8988T (cell line): ENCODE data around the gene MEIS2.
A peak's percentile ranks its signal among the peaks of the same experiment; 100 is the strongest.

Experiments
- DNase-seq: peaks from one replicate; pipeline ENCODE4 v3.0.0; 2011

MEIS2 gene

DNA sequence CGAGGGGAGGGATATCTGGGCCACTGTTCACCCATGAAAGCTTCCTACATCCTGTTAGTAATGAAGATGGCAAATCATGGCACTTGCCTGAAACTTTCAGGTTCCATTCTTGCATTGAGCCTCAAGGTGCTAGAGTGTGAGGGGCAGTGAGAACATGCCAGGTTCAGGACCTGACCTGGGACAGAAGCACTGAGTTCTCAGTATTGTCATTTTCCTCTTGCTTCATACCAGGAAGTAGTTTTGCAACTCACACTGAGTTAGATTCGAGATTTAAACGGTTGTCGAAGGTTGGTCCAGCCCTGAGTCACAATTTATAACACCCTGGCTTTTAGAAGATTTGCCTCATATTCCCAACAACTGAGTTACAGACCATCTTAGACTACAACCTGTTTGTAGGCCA lies 11.8 kb upstream of the MEIS2 start:
- no peak for DNase-seq

DNA sequence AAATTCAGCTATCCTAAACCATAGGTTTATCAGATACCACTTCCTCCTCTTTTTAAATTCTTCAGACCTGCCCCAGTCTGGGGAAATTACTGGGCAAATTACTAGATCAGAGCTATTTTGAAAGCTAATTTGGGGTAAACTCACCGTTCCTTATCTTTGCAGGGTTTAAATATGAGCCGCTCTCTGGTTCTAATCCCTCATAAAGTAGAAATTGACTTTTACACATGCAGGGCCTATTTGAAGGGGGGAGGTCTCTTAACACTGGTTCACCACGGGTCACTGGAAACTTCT lies 11.0 kb upstream of the MEIS2 start:
- no peak for DNase-seq

DNA sequence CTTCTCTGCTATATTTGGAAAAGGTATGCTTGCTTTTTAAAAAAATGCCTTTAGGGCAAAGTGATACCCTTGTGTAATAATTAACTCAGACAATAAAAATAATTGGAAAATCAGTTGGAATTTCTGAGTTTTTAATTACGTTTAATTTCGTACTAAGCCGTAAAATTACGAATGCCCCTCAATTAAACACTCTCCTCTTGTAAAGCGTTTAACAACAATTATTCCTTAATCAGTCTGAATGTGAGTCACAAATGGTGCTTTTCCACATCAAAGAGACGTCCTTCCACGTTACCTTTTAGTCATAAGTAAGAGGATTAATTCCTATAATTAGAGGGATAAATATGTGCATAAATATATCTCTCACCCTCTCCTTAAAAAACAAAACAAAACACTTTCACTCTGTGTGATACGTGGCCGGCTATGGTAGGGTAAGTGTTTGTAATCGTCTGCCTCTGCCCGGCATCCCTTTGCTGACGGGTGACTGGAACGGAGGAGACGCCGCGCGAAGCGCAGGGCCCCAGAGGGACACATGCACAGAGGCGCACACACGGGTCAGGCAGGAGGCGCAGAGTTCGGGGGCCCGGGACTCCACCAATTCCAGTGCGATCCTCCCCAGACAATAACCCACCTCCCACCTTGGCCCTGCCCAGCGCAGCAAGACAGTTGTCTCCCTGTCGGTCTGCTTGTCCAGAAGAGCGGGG lies 9.7 kb upstream of the MEIS2 start:
- DNase-seq, result no peak

DNA sequence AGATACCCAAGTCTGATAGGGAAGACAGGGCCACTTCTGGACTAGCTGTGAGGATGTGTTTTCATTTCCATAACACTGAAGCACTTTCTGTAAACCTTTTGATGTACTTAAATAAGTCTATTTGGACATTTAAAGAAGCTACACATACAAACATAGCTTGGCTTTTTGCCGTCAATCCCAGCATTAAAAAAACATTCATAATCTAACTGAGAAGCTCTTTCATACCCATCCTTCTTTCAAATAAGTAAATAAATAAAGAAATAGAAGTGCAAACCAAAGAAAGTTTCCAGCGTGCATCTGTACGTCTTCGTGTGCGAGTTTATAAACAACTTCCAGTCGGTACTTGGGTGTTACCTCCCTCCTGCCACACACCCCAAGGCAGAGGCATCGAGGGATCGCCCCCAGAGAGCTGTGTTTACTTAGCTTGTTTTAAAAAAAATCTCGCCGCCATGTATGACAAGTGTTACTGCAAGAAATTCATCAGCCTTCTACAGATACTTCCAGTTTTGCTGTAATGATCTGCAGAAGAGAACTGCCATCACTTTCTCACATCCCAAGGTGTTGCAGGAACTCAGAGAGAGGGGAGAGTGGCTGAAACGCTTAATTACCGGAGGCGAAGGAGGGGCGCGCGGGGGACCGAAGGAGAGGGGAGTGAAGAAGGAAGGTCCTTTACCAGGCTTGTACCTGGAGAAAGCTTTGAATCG lies 9.0 kb upstream of the MEIS2 start:
- no peak for DNase-seq

DNA sequence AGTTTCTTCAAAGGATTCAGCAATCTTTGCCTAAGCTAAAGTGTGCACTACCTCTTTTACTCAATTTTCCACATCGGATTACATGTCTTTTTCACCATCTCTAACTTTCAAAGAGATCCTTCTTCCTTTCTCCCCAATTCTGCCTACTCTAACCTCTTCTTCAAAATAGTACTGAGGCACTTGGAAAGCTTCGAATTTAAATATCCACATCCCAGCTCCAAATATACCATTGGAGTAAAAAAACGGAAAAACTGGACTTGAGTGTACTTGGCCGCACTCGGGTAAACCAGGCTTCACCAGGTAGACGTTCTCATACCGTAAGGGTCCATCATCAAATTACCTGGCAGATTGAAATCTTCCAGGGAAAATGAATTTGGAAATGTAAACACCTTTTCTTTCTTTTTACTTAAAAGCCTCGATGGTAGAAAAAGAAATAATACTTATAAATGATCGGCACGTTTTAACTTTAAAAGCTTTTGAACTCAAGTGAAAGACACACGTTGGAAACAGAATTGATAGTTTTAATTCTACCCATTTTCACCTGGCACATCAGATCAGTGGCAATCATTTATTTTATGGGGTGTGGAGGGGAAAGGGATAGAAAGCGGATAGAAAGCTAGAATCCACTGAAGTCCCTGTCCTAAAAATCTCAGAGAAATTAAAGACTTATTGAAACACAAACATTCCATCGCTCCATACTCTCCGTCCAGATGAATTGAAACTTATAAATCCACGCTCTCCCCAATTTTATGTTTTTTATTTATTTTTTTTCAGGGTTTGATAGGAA lies 8.2 kb upstream of the MEIS2 start:
- no peak for DNase-seq

DNA sequence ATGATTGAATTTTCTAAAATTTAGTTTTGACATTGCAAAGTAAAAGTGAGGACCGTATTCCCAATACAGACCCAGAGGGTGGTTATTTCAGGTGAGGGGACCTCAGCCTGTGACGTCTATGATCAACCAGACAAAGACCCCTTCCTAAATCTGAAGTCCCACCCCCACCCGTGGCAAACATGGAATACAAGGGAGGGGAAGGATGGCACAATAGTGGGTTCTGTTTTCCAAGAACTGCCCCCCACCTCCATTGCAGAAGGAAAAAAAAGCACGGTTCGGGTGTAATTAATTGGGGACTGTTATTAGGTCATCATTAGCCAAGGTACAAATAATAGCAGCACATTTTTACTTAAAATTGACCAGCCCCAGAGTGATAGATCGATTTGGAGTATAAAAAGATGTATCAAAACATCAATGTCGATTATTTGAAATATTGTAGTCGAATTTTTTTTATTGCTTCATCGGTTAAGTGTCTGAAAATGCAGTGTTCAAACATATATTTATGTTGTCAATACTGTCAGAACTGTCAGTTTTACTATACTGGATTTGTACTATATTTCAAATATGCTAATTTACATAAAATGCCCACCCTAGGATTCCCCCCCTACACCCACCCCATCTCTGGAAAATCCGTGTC lies 7.5 kb upstream of the MEIS2 start:
- no peak for DNase-seq

DNA sequence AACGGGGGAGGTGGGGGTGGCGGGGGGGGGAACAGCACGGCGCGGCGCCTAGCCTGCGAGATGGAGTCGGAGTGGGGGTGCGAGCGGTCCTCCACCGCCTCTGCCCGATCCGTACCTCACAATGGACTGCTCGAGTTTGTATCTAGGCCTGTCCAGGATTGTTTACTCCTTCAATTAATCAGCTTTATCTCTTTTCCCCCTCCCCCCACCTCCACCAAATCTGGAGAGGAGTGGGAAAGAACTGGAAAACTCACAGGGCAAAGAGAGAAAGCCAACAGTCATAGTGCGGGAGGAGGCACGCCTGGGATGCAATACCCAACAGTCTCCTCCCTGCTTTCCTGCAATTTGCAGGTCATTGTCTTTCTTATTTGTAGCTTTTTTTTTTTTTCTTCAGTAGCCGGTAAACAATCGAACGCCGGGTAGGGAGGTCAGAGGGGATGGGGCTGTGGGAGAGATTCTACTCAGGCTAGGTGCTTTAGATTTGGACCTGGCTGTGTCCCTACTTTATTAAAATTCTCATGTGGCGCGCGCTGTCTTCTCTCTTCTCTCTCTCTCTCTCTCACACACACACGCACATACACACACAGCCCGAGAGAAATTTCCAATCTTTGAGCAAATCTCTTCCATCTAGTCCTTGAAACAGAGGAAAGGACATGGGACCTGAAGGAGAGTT lies 6.9 kb upstream of the MEIS2 start:
- no peak for DNase-seq

DNA sequence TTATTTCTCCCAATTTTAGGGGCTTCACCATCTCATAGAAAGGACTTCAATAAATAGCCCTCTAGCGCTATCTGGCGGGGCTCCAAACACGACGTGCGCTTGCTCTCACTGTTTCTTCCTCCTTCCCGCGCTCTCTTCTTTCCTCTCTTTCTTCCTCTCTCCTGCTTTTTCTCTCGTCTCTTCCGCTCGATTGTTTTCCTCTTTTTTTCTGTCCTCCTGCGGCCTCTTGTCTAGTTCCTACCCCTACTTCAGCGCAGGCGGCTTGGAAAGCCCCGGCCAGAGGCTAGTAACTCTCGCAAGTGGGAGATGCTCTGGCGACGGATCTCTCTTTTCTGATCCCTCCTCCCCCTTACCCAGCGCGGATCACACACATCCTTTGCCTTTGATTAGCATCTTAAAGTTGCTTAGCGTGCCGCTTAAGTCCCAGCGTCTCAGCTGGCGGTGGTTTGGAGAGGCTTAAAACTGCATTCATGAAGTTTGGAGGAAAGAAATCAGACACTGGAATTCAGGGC lies 6.2 kb upstream of the MEIS2 start:
- DNase-seq, result no peak

DNA sequence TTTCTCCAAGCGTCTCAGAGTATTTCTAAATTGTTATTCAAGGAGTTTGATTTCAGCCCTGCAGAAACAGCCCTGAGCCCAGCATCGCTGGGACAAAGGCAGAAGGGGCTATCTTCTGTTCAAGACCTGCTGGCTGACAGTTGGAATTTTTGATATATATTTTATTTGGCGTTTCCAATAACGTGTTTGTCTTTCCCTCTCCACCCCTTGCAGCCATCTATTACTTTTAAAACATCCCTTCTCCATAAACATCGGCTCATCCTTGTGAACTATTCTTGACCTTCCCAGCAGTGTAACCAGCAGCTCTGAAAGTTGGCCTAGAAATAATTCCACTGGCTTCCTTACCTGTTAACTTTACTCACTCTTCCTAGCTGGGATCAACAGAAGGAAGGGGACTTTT lies 5.5 kb upstream of the MEIS2 start:
- DNase-seq, result no peak

DNA sequence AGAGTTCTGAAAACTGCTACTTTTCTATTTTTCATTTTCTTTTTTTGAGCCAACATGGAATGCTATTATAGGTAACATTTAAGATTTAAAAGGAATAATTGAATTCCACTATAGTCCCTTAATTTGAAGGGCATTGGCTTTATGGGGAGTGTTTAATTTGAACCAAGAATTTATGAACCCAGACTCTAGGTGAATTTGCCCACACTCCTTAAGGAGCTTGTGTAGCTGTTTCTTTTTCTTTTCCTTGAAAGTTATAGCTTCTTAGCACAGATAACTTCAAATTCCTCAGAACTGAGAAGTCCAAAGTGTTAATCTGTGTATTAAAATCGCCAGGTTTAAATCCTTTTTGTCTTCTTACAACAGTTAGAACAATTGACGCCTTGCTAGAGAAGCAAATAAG lies 4.7 kb upstream of the MEIS2 start:
- DNase-seq, result no peak

DNA sequence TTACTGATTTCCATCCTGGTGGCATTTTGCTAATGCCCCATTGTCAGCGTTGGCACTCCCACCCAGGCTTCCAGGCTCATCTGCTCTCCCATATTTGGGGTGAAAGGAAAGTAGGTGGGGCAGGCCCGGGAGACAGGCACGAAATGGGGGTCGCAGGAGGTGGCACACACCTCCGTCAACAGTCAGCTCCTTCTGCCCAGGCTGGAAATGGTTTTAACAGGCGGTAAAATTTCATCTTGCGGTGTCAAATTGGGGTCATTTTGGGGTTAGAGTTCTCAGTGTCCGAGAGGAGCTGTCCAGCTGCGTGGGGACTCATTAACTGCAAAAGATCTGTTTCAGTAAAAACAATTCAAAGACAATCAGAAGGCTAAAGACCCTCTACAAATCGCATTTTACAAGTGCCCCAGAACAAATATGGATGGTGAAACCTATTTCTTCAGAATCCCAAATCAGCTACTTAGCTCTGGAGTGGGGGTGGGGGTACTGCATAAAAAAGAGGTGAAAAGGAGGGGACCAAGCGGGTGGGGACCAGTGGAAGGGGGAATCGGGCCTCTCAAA lies 4.2 kb upstream of the MEIS2 start:
- DNase-seq, result no peak

DNA sequence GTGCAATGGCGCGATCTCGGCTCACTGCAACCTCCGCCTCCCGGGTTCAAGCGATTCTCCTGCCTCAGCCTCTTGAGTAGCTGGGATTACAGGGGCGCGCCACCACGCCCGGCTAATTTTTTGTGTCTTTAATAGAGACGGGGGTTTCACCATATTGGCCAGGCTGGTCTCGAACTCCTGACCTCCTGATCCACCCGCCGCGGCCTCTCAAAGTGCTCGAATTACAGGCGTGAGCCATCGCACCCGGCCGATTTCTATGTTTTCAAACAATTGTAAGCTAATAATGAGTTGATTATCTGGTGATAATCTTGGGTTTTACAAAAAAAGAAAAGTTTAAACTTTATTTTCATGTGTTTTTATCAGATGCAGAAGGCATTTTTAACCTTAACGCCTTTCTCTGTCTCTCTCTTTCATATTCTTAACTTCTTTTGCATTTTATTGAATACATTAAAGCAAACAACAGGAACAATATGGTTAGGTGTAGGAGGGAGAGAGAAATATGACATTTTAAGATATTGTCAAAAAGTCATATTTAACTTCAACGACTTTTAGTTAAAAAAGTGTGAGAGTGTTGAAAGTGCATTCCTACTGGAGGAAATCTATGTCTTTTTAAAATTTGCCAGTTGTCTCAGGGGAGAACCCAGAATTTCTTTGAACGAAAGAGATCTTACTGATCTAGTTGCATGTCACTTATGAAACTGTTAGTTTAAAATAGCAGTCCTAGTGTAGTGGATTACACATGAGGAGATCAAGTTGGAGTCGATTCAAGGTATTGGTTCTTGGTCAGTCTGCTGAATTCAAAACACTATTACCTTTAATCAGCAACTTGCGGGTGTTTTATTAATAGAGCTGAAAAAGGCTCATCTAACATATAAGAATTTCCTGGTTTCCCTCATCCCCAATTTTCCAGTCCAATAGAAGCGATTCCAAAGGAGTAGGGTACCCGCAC lies 3.4 kb upstream of the MEIS2 start:
- DNase-seq, result no peak

DNA sequence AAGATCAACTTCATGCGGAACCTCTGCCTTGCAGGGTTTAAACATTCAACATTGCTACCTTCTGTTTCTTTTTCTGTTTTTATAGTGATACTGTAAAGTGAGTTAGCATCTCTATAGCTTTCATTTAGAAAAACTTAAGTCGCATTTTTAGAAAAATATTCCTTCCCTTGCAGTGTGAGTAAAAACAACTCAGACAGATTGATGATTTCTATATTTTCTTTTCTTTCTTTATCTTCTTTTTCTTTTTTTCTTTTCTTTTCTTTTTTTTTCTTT lies 2.8 kb upstream of the MEIS2 start:
- DNase-seq, result no peak

DNA sequence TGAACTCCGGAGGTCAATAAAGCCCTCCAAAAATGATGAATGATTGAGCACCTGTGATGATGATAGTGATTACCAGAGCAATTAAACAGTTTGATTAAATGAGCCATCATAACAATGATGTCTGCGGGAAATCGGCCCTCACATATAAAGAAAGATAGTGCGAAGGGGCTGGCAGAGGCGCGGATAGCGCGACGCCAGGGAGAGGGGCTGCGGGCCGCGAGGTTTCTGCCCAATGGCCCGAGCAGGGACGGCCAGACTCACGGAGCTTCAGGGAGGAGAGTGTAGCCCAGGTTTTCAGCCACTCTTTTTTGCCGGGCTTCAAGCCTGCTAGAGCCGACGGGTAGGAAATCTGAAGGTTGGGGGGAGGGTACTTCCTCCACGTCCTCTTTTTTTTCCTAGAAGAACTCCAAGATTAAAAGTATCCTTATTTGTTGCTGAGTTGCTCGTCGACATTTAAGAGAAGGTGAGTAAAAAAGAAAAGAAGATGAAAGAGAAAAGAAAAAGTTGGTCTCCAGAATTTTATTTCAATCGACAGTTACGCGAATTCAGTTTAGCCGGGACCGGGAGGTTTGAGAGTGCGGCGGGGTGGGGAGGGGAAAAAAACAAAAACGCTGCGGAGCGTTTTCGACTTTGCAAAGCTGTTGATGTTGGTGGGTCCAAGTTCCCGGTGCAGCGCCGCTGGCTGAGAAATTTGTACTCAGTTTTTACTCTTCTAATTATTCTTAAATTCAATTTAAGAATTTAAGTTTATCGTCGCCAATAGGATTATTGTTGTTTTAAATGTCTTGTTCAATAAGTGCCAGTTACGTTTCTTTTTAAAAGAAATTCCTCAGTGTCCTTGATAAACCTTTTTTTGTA lies 2.2 kb upstream of the MEIS2 start:
- no peak for DNase-seq

DNA sequence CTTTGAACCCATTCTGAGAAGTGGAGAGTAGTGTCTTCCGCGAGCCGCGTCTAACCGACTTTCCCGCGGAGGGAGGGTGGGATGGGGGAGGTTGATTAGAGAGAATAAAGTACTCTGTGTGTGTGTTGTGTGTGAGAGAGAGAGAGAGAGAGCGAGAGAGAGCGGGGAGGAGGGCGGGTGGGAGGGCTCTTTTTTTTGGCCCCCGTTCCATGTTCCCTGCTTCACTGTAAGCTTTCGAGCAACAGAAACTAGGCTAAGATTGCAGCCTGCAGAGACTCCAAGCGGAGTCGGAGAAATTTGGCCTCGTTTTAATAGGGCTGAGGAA lies 1.6 kb upstream of the MEIS2 start:
- no peak for DNase-seq

DNA sequence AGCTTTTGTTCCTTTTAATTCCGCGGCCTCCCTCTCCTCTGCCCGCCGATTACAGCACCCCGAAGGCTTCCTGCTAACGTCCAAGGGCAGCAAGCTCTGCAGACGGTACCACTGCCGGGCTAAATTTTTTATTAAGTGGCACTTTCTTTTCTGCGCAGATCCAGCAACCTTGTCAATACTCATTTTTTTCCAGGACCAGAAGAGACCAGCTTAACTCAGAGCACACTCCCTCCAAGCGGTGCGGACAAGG lies 542 bp upstream of the MEIS2 start:
- DNase-seq, result no peak

DNA sequence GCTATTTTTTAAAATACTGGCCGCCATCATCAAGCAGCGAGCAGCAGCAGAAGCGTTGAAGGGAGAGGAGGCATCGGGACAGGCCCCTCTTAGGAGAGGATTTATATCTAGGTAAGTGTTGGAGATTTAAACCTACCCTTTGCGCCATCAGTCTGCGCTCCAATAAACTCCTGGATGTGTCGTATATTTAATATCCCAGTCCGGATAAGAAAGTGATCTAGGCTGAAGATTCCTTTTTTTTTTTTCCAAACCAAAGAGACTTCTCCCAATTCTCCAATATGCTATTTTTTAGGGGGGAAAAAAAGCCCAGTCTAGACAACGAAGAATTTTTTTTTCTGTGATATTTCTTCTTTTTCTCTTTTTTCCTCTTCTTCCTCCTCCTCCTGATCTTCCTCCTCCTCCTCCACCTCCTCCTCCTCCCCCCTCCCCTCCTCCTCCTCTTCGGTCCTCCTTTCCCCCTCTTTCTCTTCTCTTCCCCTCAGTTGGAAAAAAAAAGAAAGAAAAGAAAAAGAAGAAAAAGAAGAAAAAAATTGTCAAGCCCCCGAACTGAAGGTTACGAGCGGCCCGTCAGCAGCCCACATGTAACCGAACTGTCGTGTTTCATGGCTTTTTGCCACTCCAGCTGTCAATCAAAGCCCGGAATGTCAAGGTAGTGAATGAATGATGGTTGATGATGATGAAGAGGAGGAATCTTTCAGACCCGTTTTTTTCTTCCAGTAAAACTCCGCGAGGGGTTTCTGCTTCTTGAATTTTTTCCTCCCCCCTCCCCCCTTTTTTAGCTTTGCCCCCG lies 835 bp downstream of the MEIS2 start:
- DNase-seq, result peak; percentile 32

DNA sequence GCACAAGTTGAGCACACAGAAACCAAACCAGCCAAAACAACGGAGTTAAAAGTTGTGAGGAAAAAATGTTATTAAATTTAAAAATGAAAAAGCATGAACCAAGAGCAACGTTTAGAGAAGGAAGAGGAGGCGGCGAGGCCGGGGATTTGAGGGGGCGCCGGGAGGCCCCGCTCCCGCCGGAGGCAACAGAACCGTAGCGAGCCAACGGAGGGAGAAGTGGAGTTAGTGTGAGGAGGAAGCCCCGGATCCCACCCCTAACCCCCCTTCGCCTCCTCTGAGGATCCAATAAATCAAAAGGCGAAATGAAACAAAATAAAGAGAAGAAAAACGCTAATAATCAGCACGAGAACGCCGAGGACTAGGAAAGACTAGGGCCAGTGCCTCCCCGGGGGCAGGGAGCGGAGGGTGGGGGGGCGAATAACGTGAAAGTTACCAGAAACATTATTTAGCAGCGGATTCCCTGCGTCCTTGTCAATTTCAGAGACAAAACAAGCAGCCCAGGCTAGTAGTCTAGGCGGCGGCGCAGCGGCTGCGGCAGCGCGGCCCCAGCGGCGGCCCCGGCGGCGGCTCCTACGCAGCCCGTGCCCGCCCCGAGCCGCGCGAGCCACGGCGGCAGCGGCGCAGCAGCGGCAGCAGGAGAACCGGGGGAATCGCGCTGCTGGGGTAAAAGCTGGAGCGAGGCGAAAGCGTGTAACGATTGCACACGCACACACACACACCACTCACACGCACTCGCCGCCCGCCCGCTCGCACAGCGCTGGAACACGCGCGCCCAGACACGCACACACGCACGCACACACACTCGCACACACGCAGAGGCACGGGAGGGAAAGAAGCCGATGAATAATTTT lies 1.7 kb downstream of the MEIS2 start:
- DNase-seq, result no peak

DNA sequence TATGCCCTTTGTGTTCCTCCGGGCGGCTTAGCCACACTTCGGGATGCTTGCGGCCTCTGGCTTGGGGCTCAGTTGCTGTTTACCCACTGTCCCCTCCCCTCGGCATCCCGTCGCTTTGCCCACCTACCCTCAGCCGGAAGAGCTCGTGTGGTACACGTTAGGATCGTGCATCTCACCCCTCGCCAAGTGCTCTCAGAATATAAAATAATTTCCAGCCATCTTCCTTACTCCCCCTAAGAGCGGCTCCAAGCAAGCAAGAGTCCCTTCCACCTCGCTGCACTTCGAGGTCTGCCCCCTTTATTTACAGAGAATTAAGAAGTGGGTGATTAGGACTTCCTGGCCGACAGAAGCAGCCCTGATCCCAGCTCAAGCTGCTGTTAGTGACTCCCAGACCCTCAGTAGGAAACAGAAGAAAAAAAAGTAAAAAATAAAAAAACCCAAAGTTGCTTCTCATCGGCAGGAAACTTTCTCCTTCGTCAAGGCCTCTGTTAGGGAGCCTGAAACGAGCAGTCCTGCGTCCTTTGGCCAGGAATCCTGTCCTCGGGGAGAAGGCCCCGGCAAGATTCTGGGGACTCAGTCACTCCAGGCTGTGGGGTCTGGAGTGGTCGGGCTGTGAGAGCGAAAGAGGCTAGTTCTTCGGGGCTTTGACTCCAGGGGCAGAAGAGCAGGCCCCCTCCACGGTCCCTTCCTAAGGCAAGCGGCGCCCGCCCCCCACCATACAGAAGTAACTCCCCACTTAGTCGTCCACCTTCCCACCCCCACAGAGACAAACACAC lies 3.0 kb downstream of the MEIS2 start:
- DNase-seq, result peak; percentile 37
